ENCODE results near the gene SLC2A6.

Gene SLC2A6

GRCh38 chr9:133476036-133476931, 2.6 kb downstream of the SLC2A6 start:
- Mint-ChIP-seq H3K9me3 (no peaks in the 10 kb centered on the region), H3K4me3 (no peak overlapping the region), H3K27me3 (no peaks in the 10 kb centered on the region), H3K27ac (no peak overlapping the region), H3K4me1 (peaks cover 32% of the 10 kb centered on the region)
- DNase-seq (no peak), ATAC-seq (no peak)

- DNase-seq (no peak), ATAC-seq (no peak)
- Mint-ChIP-seq H3K9me3 (no peaks in the 10 kb centered on the region), H3K27ac (no peak overlapping the region), H3K4me3 (no peak overlapping the region), H3K4me1 (peaks cover 32% of the 10 kb centered on the region), H3K27me3 (no peaks in the 10 kb centered on the region)
Measured at GRCh38 chr9:133475292-133476012, 3.4 kb downstream of the SLC2A6 start.

- H3K4me3 Mint-ChIP-seq = no peak overlapping the region
- no peak overlapping the region for H3K27ac Mint-ChIP-seq
- H3K4me1 Mint-ChIP-seq = peaks cover 28% of the 10 kb centered on the region
- H3K9me3 Mint-ChIP-seq = no peaks in the 10 kb centered on the region
- no peaks in the 10 kb centered on the region for H3K27me3 Mint-ChIP-seq
- ATAC-seq (no peak), DNase-seq (no peak)
Measured at GRCh38 chr9:133474853-133475252, 4.0 kb downstream of the SLC2A6 start.

- no peak for ATAC-seq
- Mint-ChIP-seq H3K27ac (no peak overlapping the region), H3K9me3 (no peaks in the 10 kb centered on the region), H3K4me3 (no peak overlapping the region), H3K27me3 (no peaks in the 10 kb centered on the region), H3K4me1 (peaks cover 22% of the 10 kb centered on the region)
- no peak for DNase-seq
Measured at GRCh38 chr9:133474215-133474614, 4.7 kb downstream of the SLC2A6 start.

- no peak for DNase-seq
- no peaks in the 10 kb centered on the region for H3K27me3 Mint-ChIP-seq
Measured at GRCh38 chr9:133473743-133474142, 5.2 kb downstream of the SLC2A6 start.

GRCh38 chr9:133472753-133473378, 6.0 kb downstream of the SLC2A6 start:
- Mint-ChIP-seq H3K4me1 (peaks cover 11% of the 10 kb centered on the region), H3K4me3 (no peak overlapping the region), H3K27me3 (no peaks in the 10 kb centered on the region), H3K27ac (no peak overlapping the region), H3K9me3 (no peaks in the 10 kb centered on the region)
- DNase-seq (no peak), ATAC-seq (no peak)

More at GRCh38 chr9:133473743-133474142, 5.2 kb downstream of the SLC2A6 start:
- Mint-ChIP-seq H3K9me3 (no peaks in the 10 kb centered on the region), H3K27ac (no peak overlapping the region), H3K4me1 (peaks cover 20% of the 10 kb centered on the region), H3K4me3 (no peak overlapping the region)
- ATAC-seq = no peak

GRCh38 chr9:133472277-133472645, 6.6 kb downstream of the SLC2A6 start:
- DNase-seq (no peak), ATAC-seq (no peak)
- H3K27ac Mint-ChIP-seq = no peak overlapping the region
- H3K4me1 Mint-ChIP-seq = peaks cover 7% of the 10 kb centered on the region
- no peaks in the 10 kb centered on the region for H3K27me3 Mint-ChIP-seq
- H3K9me3 Mint-ChIP-seq = no peaks in the 10 kb centered on the region
- no peak overlapping the region for H3K4me3 Mint-ChIP-seq

- no peak overlapping the region for H3K27ac Mint-ChIP-seq
- no peaks in the 10 kb centered on the region for H3K9me3 Mint-ChIP-seq
- no peaks in the 10 kb centered on the region for H3K27me3 Mint-ChIP-seq
- DNase-seq (no peak), ATAC-seq (no peak)
- H3K4me1 Mint-ChIP-seq = peaks cover 7% of the 10 kb centered on the region
- no peak overlapping the region for H3K4me3 Mint-ChIP-seq
Measured at GRCh38 chr9:133471551-133472276, 7.2 kb downstream of the SLC2A6 start.

GRCh38 chr9:133470988-133471387, 7.9 kb downstream of the SLC2A6 start:
- Mint-ChIP-seq H3K27ac (peak overlapping the region in 1 of 2 donors; percentile 63), H3K4me1 (peaks cover under 1% of the 10 kb centered on the region), H3K27me3 (no peaks in the 10 kb centered on the region), H3K9me3 (no peaks in the 10 kb centered on the region), H3K4me3 (no peak overlapping the region)
- no peak for ATAC-seq
- DNase-seq = no peak

- H3K27me3 Mint-ChIP-seq = no peaks in the 10 kb centered on the region
- H3K4me1 Mint-ChIP-seq = no peaks in the 10 kb centered on the region
- no peaks in the 10 kb centered on the region for H3K9me3 Mint-ChIP-seq
- no peak overlapping the region for H3K4me3 Mint-ChIP-seq
- ATAC-seq (no peak), DNase-seq (no peak)
- H3K27ac Mint-ChIP-seq = no peak overlapping the region
Measured at GRCh38 chr9:133470427-133470924, 8.4 kb downstream of the SLC2A6 start.

- no peaks in the 10 kb centered on the region for H3K4me1 Mint-ChIP-seq
- no peaks in the 10 kb centered on the region for H3K9me3 Mint-ChIP-seq
- DNase-seq (no peak), ATAC-seq (no peak)
- no peak overlapping the region for H3K27ac Mint-ChIP-seq
- H3K27me3 Mint-ChIP-seq = no peaks in the 10 kb centered on the region
- H3K4me3 Mint-ChIP-seq = no peak overlapping the region
Measured at GRCh38 chr9:133468777-133469421, 10.0 kb downstream of the SLC2A6 start.

- Mint-ChIP-seq H3K9me3 (no peaks in the 10 kb centered on the region), H3K27ac (no peak overlapping the region)
Measured at GRCh38 chr9:133468374-133468773, 10.5 kb downstream of the SLC2A6 start.

GRCh38 chr9:133467101-133467500, 11.8 kb downstream of the SLC2A6 start:
- ATAC-seq (no peak), DNase-seq (no peak)
- Mint-ChIP-seq H3K9me3 (no peaks in the 10 kb centered on the region), H3K4me3 (no peak overlapping the region), H3K4me1 (no peaks in the 10 kb centered on the region), H3K27me3 (no peaks in the 10 kb centered on the region), H3K27ac (no peak overlapping the region)

More at GRCh38 chr9:133468374-133468773, 10.5 kb downstream of the SLC2A6 start:
- DNase-seq = no peak
- Mint-ChIP-seq H3K27me3 (no peaks in the 10 kb centered on the region), H3K4me3 (no peak overlapping the region), H3K4me1 (no peaks in the 10 kb centered on the region)
- ATAC-seq = no peak

GRCh38 chr9:133465984-133466383, 12.9 kb downstream of the SLC2A6 start:
- no peak overlapping the region for H3K4me3 Mint-ChIP-seq
- no peaks in the 10 kb centered on the region for H3K27me3 Mint-ChIP-seq
- ATAC-seq = no peak
- H3K27ac Mint-ChIP-seq = no peak overlapping the region
- no peak for DNase-seq
- H3K4me1 Mint-ChIP-seq = no peaks in the 10 kb centered on the region
- H3K9me3 Mint-ChIP-seq = no peaks in the 10 kb centered on the region

GRCh38 chr9:133464638-133465037, 14.3 kb downstream of the SLC2A6 start:
- DNase-seq (no peak), ATAC-seq (no peak)
- H3K4me1 Mint-ChIP-seq = peaks cover 11% of the 10 kb centered on the region
- H3K4me3 Mint-ChIP-seq = no peak overlapping the region
- no peak overlapping the region for H3K27ac Mint-ChIP-seq
- H3K27me3 Mint-ChIP-seq = no peaks in the 10 kb centered on the region
- no peaks in the 10 kb centered on the region for H3K9me3 Mint-ChIP-seq

Data from stimulated activated naive CD8-positive, alpha-beta T cell treated with anti-CD3 and anti-CD28 coated beads, Interleukin-15, amount 100 ng/mL, for 72 hours (primary cell).